Ovary (tissue), 9 donors: ENCODE data around the gene RAB3D. TPM values are rescaled to one million over a fixed set of nuclear protein-coding genes. Genes with fewer than 3 reads are reported as not detected.

Experiments
- DNase-seq, 5 donors: peaks; one replicate each; pipeline ENCODE4 v3.0.0-alpha.2; 2019 to 2020
- H3K27ac ChIP-seq, 2 donors: fragments of 200-600 bp; one replicate each; pipeline versions ENCODE4 v1.5.1 to v1.8.0; 2019 to 2022
- H3K27me3 ChIP-seq: fragments of 200-600 bp; one replicate; pipeline ENCODE4 v1.8.0; 2022
- H3K36me3 ChIP-seq: fragments of 200-600 bp; sonication (generic); one replicate; pipeline ENCODE4 v1.5.1; 2019
- H3K4me1 ChIP-seq: one replicate; pipeline ENCODE4 v1.8.1; 2013; ENCODE audit warnings: mild to moderate bottlenecking, moderate library complexity; ENCODE audit not compliant: insufficient read depth
- H3K4me3 ChIP-seq: fragments of 200-600 bp; sonication (generic); one replicate; pipeline ENCODE4 v1.5.1; 2017
- H3K9me3 ChIP-seq, 2 donors: fragments of 200-600 bp in 1 of 2; sonication (generic) in 1 of 2; one replicate each; pipeline versions ENCODE4 v1.5.1 to v1.8.1; 2013 to 2019; ENCODE audit warnings: mild to moderate bottlenecking in 1 of 2, moderate library complexity in 1 of 2
- EP300 ChIP-seq: sonication (generic); formaldehyde crosslinking; IDR thresholded peaks from one replicate; pipeline ENCODE4 v1.6.1; 2017; ENCODE audit warnings: antibody characterized with exemption
- POLR2A ChIP-seq: fragments of 450-650 bp; IDR thresholded peaks from one replicate; pipeline ENCODE4 v1.6.1; 2017; ENCODE audit warnings: antibody characterized with exemption, mild to moderate bottlenecking, moderate library complexity
- WGBS, 3 donors: extraction: QIAGEN DNeasy Blood & Tissue Kit in 1 of 3; methylation state at CpG; one replicate each; pipeline versions ENCODE4 v1.1.5 to v1.1.7; 2013 to 2017; 5-methylcytosine and 5-hydroxymethylcytosine counted together
- intact Hi-C, 4 donors: fragments of 100-400 bp; cut with DNase I; formaldehyde crosslinking; loops; one replicate each; pipeline versions ENCODE4 v1.11.0 to v1.15.1; 2022 to 2023
- polyA plus RNA-seq, 2 donors: library from polyadenylated mRNA; stranded (reverse); fragments of 200-250 nt in 1 of 2; fragments of 350-450 nt in 1 of 2; fragmentation: Illumina TruSeq in 1 of 2; extraction: RNeasy Lipid Tissue Mini Kit (QIAGEN cat#74804) in 1 of 2; gene quantifications; one replicate each; pipeline ENCODE4 v1.2.3, GENCODE V29; 2013 to 2014
- total RNA-seq, 7 donors: library from RNA; depleted of rRNA in 2 of 7; stranded (reverse); fragments of >200 nt in 2 of 7; fragmentation: NEBNext Ultra II Directional in 3 of 7; extraction: Animal tissue kit (Norgen Biotek cat#: 25700) in 3 of 7; gene quantifications; one replicate each; pipeline versions ENCODE4 v1.1.0 to v1.2.4, GENCODE V29; 2016 to 2023
- TF ChIP-seq, protein P1 (sequence below), 3 donors: fragments of 450-650 bp in 2 of 3; fragments of 200-600 bp in 1 of 3; IDR thresholded peaks; one replicate each; pipeline versions ENCODE4 v1.5.1 to v1.8.0; 2016 to 2022; ENCODE audit warnings: antibody characterized with exemption in 3 of 3, mild to moderate bottlenecking in 1 of 3
- donor health status: DM: no; HTN: no; CAD: no; lungs with moderate emphysema.
- donor health status: DM: no; HTN: no; CAD: no.
- donor health status: Bipolar disorder and iron deficiency.
- donor health status: DM: yes; HTN: yes; CAD: no.
- donor health status: DM: no; HTN: no; CAD: no.
- donor health status: DM: yes; HTN: yes; CAD: no.

Gene RAB3D
- total and polyA plus RNA-seq, 9 donors: 4.7 to 27.2 (median 16.5) TPM

DNA sequence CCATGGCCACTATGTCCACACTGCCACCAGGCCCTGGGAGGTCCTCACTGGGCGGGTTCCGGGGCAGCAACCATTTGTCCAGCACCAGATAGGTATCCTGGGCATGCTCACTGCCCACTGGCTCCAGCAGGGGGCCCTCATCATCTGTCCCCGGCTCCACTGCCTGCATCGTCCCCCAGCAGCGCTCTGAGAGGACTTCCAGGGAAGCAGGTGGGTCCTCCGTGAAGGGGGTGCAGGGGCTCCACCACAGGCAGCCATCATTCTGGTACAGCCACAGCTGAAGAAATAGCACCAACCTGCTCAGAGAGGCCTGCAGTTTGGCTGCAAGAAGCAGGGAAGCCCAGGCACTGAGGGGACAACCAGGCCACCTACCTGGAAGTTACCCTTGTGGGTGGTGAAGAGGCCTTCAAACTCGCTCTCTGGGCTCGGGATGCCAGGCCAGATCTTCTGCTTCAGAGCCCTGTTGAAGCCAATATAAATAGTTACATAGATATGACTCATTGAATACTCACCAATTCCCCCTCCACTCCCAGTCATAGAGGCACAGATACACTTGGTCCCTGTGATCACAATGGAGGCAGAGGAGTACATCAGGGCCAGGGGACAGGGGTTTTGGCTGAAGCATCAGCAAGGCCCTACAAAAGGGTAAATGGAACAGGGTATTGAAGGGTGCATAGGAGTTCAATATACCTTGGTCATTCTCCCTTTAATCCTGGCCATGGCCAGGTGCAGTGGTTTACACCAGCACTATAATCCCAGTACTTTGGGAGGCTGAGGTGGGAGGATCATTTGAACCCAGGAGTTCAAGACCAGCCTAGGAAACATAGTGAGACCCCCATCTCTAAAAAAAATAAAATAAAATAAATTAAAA lies 39.1 kb upstream of the RAB3D start:
- Histone ChIP-seq H3K27ac (peak overlapping the region in 1 of 2 donors; percentile 6), H3K9me3 (no peaks in the 10 kb centered on the region), H3K27me3 (no peaks in the 10 kb centered on the region), H3K4me1 (peaks cover 21% of the 10 kb centered on the region), H3K4me3 (no peak overlapping the region), H3K36me3 (no peaks in the 10 kb centered on the region)
- intact Hi-C loops: no loop called here
- 27 to 38% (median 31%) methylated on average over 8 of the region's 8 CpGs for WGBS, 3 donors
- TF ChIP-seq POLR2A: no peak
- TF ChIP-seq, protein P1, sequence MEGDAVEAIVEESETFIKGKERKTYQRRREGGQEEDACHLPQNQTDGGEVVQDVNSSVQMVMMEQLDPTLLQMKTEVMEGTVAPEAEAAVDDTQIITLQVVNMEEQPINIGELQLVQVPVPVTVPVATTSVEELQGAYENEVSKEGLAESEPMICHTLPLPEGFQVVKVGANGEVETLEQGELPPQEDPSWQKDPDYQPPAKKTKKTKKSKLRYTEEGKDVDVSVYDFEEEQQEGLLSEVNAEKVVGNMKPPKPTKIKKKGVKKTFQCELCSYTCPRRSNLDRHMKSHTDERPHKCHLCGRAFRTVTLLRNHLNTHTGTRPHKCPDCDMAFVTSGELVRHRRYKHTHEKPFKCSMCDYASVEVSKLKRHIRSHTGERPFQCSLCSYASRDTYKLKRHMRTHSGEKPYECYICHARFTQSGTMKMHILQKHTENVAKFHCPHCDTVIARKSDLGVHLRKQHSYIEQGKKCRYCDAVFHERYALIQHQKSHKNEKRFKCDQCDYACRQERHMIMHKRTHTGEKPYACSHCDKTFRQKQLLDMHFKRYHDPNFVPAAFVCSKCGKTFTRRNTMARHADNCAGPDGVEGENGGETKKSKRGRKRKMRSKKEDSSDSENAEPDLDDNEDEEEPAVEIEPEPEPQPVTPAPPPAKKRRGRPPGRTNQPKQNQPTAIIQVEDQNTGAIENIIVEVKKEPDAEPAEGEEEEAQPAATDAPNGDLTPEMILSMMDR (IDR thresholded peaks at IDR 0.05): peak in 2 of 3 donors; percentile 42 to 48
- no peak for TF ChIP-seq EP300
- DNase-seq: peak in 4 of 5 donors; percentile 53 to 71 (median 57)

DNA sequence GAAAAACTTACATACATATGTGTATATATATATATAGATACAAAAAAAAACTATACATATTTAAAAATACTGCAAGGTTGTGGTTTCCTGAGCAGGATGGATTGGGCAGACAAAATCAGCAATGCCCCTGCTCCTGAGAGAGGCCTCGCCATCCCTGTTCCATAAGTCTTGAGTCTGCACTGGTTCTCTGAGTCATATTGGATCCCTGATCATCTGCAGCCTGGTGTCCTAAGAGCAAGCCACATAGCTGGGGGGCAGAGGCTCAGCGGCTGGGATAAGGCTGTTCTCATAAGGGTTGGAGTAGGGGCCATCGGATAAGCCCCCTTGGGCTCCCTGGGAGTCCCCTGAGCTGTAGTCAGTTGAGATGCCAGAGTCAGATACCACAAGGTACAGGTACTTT lies 38.3 kb upstream of the RAB3D start:
- no peak for DNase-seq
- Histone ChIP-seq H3K4me3 (no peak overlapping the region), H3K9me3 (no peaks in the 10 kb centered on the region), H3K4me1 (peaks cover 19% of the 10 kb centered on the region), H3K27ac (peak overlapping the region in 1 of 2 donors; percentile 6), H3K27me3 (no peaks in the 10 kb centered on the region), H3K36me3 (no peaks in the 10 kb centered on the region)
- WGBS, 3 donors: 83 to 90% (median 86%) methylated on average over 3 of the region's 3 CpGs
- intact Hi-C loops: no loop called here
- no peak for TF ChIP-seq POLR2A
- no peak for TF ChIP-seq EP300
- TF ChIP-seq, protein P1 (IDR thresholded peaks at IDR 0.05): no peak

DNA sequence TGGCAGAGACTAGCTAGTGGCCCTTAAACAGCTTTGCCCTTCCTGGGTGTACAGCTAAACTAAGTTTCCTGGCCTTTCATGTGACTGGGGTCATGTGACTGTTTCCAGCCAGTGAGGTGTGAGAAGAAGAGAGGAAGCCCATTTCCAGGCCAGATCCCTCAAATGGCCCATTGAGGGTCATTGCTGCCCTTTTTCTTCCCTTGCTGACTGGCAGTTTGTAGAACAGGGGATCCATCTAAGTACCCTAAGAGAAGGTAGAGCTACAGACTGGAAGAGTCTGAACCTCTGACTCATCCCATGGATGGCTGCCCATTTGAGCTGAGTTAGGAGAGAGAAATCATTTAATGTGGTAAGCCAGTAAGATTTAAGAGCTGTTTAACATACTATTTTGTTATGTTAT lies 37.8 kb upstream of the RAB3D start:
- intact Hi-C loops: no loop called here
- Histone ChIP-seq H3K27ac (peak overlapping the region in 1 of 2 donors; percentile 4), H3K27me3 (no peaks in the 10 kb centered on the region), H3K4me3 (no peak overlapping the region), H3K4me1 (peaks cover 19% of the 10 kb centered on the region), H3K9me3 (no peaks in the 10 kb centered on the region), H3K36me3 (no peaks in the 10 kb centered on the region)
- TF ChIP-seq POLR2A (no peak), EP300 (no peak)
- TF ChIP-seq, protein P1 (IDR thresholded peaks at IDR 0.05): no peak
- peak in 3 of 5 donors; percentile 64 to 70 (median 64) for DNase-seq

DNA sequence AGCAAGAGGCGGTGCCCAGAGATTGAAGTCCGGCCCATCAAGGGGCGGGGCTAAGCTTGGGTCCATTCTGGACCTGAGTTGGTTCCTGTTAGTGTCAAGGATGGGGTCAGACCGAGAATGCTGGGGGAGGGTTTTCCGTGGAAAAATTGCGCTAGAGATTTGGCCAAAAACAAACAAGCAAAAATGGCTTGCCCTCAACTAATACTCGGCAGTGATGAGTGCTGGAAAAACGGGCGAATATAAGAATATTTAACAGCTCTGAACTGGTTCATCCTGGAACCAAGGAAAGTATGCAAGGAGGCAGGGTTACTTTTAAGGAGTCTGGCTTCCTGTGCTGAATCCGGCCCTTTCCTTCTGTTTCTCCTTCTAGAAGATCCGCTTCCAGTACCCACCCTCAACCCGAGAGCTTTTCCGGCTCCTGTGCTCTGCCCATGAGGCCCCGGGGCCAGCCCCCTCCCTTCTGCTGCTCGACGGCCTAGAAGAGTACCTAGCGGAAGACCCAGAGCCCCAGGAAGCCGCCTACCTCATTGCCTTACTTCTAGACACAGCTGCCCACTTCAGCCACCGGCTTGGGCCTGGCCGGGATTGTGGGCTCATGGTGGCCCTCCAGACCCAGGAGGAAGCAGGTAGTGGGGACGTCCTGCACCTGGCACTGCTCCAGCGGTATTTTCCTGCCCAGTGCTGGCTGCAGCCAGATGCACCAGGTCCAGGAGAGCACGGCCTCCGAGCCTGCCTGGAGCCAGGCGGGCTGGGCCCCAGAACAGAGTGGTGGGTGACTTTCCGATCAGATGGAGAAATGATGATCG lies 35.9 kb upstream of the RAB3D start:
- no peaks in the 10 kb centered on the region for H3K36me3 ChIP-seq
- H3K4me3 ChIP-seq: peak overlapping the region; percentile 62
- peak overlapping the region; percentile 73 to 98 for H3K27ac ChIP-seq
- peak; percentile 63 to 76 (median 74) for DNase-seq
- WGBS, 3 donors: 2 to 5% (median 2%) methylated on average over 27 of the region's 27 CpGs
- intact Hi-C loops: no loop called here
- H3K4me1 ChIP-seq: peaks cover 14% of the 10 kb centered on the region
- H3K9me3 ChIP-seq: no peaks in the 10 kb centered on the region
- no peaks in the 10 kb centered on the region for H3K27me3 ChIP-seq
- TF ChIP-seq POLR2A: peak; percentile 36
- TF ChIP-seq, protein P1 (IDR thresholded peaks at IDR 0.05): peak in 1 of 3 donors; percentile 6
- TF ChIP-seq EP300: no peak
